ENCODE results near the gene LRMDA.
A peak's percentile ranks its signal among the peaks of the same experiment; 100 is the strongest.

LRMDA gene

DNA sequence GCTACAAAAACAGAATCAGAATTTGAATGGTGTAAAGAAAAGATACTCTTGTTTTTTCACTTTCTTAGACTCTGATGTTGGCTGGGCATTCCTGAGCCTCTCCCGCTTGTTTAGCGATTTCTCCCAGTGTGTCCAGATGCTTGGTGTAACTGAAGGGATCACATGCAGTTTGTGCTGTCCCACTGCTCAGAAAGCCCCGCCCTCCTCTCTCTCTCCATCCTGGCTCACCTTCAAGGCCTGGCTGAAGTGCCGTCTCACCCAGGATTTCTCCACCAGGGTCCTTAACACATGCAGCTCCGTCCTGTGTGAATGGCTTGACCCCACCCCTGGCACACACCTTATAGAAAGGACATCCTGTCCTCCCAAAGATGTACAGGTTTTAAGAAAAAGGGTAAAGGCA is 437.1 kb downstream of the LRMDA start:
- DNase-seq (ENCODE audit: low read depth in 2 of 2), result no peak

DNA sequence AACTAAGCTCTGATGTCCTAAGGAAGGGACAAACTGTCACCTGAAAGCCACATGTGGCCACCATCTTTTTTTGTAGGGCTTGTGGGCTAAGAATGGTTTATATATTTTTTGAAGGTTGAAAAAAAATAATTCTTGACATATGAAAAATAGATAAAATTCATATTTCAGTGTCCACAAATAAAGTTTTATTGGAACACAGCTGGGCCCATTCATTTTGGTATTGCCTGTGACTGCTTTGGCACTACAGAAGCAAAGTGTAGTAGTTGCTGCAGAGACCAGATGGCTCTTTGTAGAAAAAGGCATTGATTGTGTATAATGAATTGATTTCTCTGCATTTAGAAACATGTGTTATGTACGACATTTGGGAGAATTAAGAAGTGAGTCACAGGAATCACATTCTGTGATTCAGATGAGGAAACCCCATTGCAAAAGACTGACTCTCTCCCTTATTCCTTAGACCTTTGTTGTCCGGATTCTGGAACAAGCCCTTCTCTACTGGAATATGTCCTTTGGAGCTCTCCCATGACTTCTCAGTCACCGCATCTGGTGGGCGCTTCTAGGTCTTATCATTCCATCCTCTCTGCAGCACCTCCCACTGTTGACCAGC is 438.7 kb downstream of the LRMDA start:
- no peak for DNase-seq (ENCODE audit: low read depth in 2 of 2)

DNA sequence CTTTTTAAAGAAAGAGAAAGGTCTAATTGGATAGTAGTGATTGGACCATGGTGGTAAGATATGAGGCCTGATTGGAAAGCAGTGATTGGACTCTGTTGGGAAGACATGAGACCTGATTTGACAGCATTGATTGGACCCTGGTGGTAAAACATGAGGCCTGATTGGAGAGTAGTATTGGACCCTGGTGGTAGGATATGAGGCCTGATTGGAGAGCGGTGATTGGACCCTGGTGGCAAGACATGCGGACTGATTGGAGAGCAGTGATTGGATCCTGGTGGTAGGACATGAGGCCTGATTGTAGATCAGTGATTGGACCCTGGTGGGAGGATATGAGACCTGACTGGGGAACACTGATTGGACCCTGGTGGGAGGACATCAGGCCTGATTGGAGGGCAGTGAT is 444.3 kb downstream of the LRMDA start:
- no peak for DNase-seq (ENCODE audit: low read depth in 2 of 2)

DNA sequence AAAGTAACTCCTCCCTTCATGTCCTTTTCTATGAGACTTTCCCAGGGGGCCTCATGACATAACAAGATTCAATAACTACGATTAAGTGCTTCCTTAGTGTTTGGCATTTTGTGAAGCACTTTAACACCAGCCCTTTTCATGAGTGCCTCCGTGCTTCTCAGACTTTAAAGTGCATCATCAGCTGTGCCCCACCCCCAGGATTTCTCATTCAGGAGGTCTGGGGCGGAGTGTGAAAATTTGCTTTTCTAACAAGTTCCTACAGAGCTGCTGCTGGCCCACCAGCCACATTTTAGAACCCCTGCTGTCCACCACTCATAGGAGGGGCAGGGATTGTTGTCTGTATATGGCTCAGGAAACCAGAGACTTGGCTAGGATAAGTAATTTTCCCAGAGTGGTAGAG is 445.3 kb downstream of the LRMDA start:
- DNase-seq (ENCODE audit: low read depth in 2 of 2), result no peak

DNA sequence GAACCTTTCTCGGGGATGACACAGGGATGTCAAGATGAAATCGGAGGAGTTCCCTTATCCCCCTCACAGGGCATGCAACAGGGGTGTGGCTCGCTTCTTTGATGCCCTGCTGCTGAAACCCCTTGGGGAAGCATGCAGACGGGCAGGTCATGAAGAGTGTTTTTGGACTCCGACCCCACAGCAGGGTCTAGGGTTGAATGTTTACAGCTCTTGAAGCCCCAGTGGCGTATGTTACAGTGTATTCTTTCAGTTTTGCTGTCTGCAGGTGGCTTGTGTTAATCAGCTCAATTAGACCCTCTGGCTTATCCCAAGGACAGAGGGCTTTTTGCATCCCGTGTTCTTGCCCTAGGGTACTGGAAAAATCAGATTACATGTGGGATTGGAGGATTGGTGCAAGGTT is 446.5 kb downstream of the LRMDA start:
- no peak for DNase-seq (ENCODE audit: low read depth in 2 of 2)

DNA sequence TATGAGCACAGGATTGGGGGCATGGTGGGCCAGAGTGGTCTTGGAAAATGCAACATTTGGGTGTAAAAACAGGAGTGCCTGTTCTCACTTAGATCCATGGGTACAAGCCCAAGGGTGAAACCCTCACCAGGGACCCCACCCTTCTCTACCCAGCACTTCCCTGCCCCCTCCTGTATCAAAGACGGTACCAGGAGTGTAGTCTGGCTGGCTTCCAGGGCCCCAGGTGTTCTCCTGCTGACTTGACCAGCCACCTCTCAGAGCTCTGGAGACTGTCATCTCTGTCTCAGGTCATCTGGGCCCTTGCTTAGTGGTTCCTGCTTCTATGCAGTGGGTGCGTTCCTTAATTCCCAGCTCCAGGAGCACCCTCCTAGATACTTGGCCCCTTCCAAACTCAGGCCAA is 447.2 kb downstream of the LRMDA start:
- no peak for DNase-seq (ENCODE audit: low read depth in 2 of 2)

DNA sequence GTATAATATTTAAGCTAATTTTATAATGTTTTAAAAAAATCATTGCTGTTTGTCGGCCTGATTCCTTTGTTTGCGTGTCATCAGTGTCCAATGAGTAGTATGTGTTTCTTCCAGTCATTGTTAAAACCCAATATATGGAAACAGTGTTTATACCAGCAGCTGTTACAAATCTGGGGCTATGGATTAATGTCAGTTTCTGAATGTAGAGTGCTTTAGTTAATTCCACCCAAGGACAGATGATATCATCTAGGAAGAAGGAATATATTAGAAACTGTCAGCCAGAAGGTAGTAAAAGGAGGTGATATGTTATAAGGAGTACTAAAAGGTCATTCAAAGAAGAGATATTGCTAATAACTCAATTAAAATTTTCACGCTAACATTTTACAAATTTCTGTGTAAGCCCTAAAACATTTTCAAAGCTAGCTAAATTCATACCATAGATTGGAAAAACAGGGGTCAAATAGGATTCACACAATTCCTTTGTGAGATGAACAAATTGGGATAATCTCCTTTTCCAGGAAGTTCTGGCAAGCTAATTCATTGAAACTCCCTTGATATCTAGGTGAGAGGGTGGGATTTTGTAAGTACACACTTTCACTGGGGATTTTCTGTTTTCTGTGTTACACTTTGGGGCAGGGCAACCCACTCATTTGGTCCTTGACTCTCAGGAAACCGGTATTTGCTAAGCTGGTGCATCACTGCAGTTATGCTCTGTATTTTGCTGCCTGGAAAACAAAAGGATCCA is 448.8 kb downstream of the LRMDA start:
- no peak for DNase-seq (ENCODE audit: low read depth in 2 of 2)

DNA sequence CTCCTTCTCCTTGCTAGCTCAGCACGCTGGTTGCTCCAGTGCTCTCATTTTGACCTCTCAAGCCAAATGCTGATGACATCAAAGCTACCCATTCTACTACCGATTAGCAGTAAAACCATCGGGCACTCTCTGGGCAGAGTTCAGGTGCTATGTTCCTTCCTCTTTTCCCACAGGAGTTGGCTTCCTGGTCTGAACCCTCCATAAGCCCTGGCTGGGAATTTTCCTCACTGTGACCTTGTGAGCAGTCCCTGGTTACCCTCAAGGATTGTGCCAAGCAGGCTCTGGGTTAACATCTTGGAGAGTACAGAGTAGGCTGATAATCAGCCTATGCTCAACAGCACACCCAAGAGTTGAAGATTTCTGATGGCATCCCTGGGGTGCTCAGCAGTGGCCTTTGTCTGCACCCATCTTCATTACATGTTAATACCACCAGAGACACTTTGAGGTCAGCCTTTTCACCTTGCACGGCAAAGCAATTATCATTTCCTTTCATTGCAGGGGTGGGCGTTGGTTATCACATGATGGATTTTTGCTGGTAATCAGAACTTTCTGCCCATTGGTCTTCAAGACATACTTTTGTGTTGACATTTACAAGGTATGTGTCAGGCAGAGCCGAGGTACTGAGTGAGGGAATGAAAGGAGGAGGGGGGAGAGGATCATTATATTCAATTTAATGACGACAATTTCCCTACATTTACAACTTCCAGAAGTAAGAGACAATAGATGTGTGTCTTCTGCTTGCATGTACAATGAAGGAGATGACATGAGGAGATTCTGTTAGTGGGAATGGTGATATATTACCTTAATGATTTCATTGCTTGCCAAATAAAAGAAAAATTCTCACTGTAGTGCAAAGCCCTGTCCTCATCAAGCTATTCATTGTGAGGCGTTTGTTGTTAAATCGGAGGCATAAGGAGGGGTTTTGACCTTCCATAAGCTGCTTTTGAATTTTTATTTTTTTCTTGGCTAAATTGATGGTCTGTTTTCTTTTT is 452.0 kb downstream of the LRMDA start:
- no peak for DNase-seq (ENCODE audit: low read depth in 2 of 2)

DNA sequence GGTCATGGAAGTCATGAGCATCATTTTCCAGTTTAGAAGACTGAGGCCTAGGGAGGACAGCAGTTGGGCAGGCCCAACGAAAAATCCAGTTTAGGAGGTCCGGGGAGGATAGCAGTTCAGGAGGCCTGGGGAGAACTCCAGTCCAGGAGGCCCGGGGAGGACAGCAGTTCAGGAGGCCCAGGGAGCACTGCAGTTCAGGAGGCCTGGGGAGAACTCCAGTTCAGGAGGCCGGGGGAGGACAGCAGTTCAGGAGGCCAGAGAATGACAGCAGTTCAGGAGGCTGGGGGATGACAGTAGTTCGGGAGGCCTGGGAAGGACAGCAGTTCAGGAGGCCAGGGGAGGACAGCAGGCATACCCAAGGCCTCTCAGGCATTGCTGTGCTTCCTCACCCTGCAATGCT is 453.4 kb downstream of the LRMDA start:
- DNase-seq (ENCODE audit: low read depth in 2 of 2), result no peak

DNA sequence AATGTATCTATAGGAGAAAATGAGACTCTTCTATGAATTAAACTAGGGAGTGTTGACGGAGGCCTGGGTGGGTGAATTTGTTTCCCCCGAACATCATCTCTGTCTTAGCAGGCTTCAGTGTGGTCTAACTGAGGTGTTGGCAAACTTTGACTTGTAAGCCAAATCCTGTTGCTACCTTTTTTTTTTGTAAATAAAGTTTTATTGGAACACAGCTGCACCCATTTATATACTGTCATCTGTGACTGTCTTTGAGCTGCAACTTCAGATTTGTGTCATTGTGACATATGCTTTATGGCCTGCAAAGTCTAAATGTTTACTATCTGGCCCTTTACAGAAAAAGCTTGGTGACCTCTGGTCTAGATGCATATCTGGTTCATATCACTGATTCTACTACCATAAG is 455.9 kb downstream of the LRMDA start:
- DNase-seq (ENCODE audit: low read depth in 2 of 2), result no peak

DNA sequence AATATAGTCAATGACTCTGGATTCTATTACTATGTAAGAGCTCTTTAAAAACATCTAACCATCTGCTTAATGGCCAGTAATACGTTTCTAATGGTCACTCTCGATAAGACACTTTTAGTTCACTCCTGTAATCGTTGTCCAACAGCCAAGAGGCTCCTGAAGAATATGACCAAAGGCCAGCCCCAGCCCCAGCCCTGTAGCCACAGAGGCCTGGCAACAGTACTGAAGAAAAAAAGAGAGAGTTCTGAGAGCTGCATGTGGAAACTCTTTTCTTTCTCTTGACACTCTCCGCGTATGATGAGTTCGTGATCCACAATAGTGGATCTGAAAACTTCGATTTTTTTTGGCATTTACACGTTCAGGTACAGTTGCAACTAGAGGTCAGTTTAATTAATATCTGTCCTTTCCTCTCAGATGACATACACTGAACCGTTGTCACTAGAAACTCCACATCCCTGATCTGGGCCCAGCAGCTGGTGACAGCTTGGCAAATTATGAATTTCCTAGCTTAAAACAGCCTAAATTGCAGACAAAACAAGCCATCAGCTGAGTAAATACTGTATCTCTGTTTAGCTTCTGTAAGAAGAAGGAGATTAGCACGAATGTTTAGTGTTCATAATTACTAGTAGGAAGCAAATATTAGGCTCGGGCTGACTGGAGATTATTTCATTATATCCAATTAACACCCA is 456.7 kb downstream of the LRMDA start:
- DNase-seq (ENCODE audit: low read depth in 2 of 2), result no peak

DNA sequence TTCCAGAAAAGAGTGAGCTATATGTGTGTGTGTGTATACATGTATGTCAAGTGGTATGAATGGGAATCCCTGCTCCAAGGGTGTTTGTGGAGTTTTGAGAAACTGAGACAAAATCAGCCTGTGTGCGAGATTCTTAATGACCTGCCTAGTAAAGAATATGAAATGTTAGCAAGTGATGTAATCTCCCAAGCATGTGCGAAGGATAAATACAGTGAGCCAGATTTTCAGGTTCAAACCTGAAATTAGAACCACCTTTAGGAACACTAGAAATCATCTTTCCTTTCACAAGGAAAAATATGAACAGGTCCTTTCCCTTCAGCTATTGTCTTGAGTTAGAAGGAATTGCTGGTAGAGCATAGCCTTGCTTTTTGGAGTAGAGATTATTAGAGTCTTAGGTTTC is 457.6 kb downstream of the LRMDA start:
- no peak for DNase-seq (ENCODE audit: low read depth in 2 of 2)

DNA sequence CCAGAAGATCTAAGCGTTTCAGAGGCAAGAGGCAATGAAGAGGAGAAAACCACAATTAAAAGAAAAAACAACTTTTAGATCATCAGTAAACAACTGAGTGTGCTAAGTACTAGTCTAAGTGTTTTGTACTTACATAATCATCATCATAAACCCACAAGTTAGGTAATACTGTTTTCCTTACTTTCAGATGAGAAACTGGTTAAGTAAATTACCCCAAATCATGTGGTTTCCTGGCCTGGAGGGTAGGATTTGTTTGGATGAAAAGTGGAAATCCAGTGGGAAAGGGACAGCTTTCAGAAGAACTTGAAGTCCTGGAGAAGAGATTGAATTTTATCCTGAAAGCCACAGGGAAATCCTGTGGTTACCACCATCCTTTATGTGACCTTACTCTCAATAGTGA is 463.3 kb downstream of the LRMDA start:
- no peak for DNase-seq (ENCODE audit: low read depth in 2 of 2)

DNA sequence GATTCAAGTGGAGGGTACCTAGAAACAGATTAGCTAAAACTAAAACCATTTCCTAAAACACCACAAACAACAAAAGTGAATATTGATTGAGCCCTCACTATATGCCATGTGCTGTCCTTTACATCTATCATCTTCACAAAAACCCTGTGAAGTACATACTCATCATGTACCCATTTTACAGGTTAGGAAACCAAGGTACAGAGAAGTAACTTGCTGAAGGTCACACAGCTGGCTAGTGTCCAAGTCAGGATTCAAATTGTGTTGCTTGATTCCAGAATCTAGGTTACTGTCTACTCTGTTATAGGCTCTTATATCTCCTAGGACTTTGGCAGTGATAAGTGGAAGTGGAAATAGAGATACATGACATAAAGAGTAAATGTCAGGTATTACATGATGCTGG is 463.8 kb downstream of the LRMDA start:
- no peak for DNase-seq (ENCODE audit: low read depth in 2 of 2)

DNA sequence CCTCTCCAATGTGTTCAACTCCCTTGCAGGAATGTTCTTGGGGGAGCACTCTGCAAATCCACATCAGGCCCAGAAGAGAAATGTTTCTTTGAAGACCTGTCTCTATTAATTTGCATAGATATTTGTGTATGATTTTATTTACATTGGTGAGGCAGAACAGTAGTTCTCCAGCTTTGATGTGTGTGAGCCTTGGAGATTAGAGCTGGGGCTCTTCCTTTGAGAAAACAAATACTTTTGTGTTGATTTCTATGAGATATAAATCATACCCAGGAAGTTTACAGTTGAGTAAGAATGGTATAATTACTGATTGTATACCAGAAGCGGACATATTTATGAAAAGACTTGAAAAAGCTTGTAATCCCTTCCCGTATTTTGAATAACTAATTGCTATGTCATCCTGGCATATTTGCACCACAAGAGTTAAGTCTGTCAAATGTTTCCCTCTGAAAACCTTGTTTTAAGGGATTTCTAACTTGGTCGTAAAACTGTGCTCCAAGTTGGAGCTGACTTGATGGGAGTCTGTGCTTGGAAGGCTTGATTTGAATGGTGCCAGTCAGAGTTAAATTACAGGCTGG is 468.5 kb downstream of the LRMDA start:
- no peak for DNase-seq (ENCODE audit: low read depth in 2 of 2)

DNA sequence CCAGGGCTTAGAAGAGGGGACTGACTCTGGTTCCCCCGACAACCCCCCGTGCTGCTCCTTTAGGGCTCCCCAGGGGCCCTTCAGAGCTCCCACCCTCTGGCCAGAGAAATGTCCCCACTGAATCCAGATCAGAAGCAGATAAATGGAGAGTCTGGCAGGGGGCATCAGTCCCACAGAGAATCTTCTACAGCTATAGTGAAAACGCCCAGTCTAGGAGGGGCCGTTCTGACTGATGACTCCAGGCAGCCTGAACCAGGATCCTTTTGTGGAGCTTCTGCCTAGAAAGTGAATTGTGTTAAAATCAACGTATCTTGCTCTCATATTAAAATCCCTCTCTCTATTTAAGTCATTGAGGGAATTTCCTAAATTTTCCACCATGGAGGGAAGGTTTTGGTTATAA is 471.4 kb downstream of the LRMDA start:
- no peak for DNase-seq (ENCODE audit: low read depth in 2 of 2)

DNA sequence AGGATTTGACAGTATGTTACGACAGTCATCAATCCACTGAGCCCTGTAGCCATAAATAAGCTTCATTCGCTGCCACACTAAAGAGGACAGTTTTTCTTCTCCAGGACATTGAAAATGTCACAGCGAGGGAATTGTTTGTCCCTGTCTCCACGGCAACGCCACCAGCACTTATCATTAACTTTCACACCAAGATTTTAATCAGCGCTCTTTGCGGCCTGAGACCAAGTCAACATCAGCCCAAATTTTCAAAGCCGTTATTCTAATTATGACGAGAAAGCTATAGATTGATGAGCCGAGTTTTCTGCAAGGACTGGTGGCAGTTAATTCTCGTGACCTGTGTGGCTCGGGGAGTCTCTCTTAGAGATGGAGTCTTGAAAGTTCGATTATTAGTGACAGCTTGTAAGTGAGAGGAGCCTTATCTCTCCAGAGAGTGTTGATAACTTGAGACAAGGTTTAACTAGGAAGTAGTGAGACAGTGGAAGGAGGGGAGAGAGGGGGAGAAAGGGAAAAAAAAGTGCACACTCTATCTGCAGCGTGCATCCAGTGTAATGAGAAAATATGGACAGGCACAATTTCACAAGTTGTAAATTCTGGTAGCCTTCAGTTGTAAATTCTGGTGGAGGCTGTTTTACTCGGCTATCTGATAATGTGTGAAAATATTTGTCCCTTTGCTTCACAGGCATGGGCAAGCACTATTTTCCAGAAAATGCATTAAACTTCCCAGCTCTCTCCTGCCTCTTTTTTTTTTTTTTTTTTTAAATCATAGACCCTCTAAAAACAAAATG is 473.3 kb downstream of the LRMDA start:
- DNase-seq (ENCODE audit: low read depth in 2 of 2), result no peak

DNA sequence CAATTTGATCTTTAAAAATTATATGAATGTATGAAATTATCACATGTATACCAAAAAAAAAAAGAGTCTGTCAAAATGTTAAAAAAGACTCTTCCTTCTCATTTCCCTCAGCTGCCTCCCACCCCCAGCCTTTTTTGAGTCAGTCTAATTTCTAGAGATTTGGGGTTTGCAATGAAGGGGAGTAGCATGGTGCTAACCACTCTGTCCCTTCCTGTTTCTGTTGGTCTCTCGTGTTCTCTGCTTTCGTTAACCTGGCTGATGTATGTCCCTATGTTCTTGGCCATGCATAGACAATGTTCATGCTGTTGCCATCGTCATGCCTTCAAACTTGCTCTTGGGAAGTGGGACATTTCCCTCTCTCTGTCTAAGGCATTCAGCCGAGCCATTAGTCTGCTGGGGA is 474.1 kb downstream of the LRMDA start:
- DNase-seq (ENCODE audit: low read depth in 2 of 2), result no peak

DNA sequence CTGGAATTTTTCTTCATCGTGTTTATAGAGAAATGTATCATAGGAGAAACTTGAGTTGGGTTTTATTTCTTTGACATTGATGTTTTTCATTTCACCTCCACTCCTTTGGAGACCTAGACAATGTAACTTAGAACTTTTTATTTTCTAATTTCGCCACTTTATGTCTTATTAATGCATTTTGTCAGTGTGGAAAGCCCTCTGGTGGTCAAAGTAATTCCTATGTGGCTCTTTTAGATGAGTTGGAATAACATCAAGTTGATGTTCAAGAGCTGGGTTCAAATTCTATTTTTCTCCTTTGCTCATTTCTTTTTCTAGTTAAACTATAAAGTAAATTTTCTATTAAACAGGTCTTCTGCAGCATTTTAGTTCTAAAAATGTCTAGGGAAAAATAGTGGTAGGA is 478.6 kb downstream of the LRMDA start:
- DNase-seq (ENCODE audit: low read depth in 2 of 2), result peak; percentile 9 to 10

DNA sequence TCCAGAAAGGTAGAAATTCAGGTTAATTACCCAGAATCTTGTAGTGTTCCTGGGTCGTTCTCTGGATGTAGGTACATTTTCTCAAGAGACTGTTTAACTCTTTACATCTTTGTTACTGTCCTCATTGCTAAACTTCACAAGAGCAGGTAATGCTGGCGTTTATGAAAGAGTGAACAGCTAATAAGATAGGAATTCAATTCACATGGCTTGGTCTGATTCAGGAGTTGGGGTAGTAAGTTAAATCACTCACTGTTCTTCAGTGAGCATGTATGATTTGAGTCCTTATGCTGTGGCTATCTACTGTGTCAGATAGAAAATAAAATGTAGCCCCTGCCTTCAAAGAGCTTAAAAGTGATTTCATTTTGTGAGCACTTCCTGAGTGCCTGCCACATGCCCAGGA is 480.0 kb downstream of the LRMDA start:
- DNase-seq (ENCODE audit: low read depth in 2 of 2), result no peak

DNA sequence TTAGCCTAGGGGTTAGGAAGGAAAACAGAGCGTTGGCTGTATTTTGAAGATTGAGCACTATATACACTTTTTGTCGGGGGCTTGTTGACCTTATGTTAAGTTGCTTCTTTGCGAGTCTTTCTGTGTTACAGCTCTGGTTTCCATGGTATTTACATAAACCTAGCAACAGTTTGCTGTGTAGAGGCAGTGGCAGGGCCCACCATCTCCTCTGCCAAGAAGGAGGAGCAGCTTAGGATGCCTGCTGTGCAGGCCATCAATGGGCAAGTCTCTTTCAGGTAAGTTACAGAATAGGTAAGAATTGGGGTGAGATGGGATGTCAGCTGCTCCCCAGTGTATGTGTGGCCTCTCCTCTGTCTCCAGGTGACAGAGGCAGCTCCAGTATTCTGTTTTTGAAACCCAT is 485.5 kb downstream of the LRMDA start:
- no peak for DNase-seq (ENCODE audit: low read depth in 2 of 2)

Data from fibroblast of skin of left quadriceps (primary cell).